Stimulated activated CD4-positive, alpha-beta T cell treated with anti-CD3 and anti-CD28 coated beads, Interleukin-1b, Interleukin-23, amount 100 ng/mL, for 24 hours (primary cell): Measurements from ENCODE around the gene TMCC1.
"Not testable (repeated sequence)": the region's sequence is repeated elsewhere in the genome, so short reads cannot be mapped to it uniquely, and the experiment has no call there.

Source experiments
- DNase-seq, 4 experiments: peaks; one replicate each; pipeline ENCODE4 v3.0.0-alpha.2; 2020; ENCODE audit warnings: low read depth in 4 of 4, low spot score in 1 of 4

Gene TMCC1

DNA sequence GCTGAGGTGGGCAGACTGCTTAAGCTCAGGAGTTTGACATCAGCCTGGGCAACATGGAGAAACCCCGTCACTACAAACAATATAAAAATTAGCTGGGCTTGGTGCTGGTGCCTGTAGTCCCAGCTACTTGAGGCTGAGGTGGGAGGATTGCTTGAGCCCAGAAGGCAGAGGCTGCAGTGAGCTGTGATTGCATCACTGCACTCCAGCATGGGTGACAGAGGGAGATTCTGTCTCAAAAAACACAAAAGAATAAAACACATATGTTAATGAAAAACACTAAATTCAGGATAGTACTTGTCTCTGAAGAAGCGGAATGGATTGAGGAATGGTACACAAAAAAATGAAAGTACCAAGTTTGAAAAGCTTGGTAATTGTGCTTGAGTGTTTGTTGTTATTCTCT, 159.1 kb downstream of the TMCC1 start:
- no peak for DNase-seq

DNA sequence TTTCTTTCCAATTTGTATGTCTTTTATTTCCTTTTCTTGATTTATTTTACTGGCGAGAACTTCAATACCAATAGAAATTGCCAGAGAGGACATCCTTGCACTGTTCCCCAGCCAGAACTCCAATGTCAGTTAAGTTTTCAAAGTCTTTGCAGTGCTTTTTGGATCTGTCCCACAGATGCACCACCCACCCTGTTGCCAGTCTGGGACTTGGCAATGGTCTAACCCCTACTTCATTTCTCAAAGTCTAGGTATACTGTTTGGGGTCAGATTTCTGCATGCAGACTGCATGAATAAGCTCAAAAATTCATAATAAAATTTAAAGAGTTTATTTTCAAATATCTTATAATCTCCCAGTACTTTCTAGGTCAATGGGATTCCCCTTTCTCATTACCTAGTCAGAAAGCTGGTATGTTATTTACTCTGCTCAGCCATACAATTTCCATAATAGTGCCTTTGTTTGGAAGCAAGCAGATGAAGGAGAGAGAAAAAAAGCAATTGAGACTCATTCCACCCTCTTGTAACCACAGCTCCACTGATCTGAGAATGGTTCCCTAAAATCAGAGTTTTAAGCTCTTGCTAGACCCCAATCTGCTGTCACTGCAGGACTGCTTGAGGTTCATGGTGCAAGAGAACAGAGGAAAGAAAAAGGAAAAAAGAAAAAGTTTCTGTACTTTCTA, 161.2 kb downstream of the TMCC1 start:
- DNase-seq: no peak

DNA sequence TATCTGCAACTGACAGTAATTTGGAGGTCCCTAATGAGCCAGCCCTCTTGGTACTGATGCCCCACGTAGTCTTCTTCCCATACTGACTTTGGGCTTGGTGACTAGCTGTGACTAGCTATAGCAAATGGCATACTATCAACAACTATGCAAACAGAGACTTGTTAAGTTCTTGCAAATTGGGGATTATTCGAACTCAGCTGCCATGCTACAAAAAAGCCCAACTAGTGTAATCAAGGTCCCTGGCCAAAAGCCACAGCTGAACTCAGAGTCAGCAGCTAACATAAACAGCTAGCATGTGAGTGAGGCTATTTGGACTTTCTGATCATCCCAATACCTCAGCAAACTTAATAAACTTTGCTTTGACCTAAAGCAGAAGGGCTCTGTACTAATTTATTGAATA, 165.8 kb downstream of the TMCC1 start:
- no peak for DNase-seq

DNA sequence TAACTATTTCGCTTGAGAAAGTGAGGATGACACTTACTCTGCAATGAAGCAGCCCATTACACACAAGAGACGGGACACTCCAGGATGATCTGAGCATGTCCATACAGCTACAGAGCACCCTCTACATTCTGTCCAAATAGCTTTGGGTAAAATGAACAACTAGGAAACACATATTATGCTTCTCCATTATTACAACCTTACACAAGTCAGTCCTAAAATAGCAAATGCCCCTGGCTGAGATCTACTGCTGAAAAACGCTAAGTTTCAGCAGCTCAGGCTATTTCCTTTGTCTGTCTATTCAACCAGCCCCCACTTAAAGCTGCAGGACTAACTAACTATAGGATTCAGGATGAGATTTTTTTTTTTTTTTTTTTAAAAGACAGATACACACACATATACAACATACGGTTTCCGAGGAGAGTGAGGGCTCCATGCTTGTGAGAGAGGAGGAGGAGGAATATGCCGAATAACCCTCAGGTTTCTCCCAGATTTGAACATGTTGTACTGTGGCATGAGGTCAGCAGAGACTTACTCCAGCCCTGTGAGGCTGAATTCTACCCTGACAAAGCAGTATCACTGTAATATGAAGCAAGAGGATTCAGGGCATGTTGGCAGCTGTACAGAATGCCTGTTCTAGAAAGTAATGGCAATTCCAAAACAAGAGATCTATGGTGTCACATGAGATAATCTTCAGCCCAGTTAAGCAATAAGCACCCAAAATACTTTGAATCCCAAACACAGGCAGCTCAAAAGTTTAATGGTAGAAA, 169.8 kb downstream of the TMCC1 start:
- DNase-seq: no peak

- no peak for DNase-seq
These were observed 171.0 kb downstream of the TMCC1 start for GRCh38 chr3:129722527-129722926.

GRCh38 chr3:129718201-129718600, 175.3 kb downstream of the TMCC1 start:
- no peak for DNase-seq

DNA sequence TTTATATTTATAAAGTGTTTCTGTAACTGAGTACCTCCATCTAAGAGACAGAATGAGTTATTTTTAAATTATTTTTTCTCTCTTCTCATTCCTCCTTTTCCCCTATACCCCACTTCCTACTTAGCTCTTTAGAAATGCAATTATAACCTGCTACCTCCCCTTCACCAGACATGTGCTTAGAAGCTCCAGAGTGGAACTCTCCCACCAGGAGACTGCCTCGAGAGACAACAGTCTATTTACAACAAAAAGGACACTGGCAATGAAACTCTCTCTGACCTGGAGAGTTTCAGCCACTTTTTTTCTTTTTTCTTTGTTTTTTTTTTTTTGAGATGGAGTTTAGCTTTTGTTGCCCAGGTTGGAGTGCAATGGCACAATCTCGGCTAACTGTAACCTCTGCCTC, 177.7 kb downstream of the TMCC1 start:
- DNase-seq: no peak

- no peak for DNase-seq
These were observed 185.1 kb downstream of the TMCC1 start for GRCh38 chr3:129708328-129708861.

GRCh38 chr3:129705274-129705673, 188.2 kb downstream of the TMCC1 start:
- DNase-seq: no peak

DNA sequence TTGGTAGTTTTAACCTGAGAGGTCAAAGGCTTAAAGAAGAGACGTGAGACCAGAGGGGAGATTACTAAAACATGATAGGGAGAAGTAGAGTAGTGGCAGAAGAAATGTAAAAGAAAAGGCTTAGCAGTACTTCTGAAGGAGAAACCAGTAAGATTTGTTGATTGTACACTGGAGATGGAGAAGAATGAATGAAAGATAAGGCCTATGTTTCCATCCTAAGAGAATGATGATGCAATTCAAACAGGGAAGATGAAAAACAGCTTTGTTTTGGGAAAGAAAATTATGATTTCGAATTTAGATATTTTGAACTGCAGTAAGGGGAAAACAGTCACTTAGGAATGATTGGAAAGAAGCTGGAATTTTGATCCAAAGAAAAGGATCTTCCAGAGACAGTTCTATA, 189.6 kb downstream of the TMCC1 start:
- no peak for DNase-seq

DNA sequence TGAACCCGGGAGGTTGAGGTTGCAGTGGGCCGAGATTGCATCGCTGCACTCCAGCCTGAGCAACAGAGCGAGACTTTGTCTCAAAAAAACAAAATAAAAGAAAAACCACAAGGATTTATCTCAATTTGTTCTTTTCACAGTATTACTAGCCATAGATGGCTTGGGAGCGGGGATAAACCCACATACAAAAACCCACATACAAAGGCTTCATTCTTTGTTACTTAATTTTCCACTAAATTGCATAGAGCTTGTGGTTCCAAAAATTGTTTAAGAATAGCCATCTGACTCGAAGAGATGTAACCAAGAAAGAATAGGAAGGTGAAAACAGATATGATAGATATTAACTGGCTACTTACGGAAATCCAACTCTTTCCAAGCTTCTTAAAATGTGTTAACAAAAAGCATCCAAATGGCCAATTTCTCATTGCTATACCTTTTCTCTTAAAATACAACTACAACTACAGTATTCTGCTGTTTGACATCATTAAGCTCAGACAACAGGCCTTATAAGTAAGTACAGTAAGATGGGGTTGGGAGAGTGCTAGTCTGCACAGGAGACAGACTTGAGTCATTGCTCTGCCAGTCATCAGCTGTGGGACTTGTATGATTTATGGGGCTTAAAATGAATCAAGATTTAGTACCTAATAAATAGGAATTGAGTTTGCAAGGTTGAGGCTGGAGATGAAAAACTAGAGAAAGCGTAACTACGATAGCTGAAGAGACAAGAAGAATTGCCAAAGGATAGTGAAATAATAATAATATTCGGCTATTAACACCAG, 190.4 kb downstream of the TMCC1 start:
- DNase-seq: no peak

- DNase-seq: no peak
These were observed 192.3 kb downstream of the TMCC1 start for GRCh38 chr3:129701161-129701560.

- DNase-seq: no peak
These were observed 193.9 kb downstream of the TMCC1 start for GRCh38 chr3:129699612-129700011.

DNA sequence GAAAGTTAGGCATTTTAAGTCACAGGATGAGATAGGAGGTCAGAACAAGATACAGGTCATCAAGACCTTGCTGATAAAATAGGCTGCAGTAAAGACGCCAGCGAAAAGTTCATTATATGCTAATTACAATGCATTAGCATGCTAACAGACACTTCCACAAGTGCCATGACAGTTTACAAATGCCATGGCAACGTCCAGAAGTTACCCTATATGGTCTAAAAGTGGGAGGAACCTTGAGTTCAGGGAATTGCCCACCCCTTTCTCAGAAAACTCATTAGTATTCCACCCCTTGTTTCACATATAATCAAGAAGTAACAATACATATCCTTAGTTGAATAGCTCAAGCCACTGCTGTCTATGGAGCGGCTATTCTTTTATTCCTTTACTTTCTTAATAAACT, 194.3 kb downstream of the TMCC1 start:
- no peak for DNase-seq

- DNase-seq: no peak
These were observed 196.1 kb downstream of the TMCC1 start for GRCh38 chr3:129697229-129697969.

DNA sequence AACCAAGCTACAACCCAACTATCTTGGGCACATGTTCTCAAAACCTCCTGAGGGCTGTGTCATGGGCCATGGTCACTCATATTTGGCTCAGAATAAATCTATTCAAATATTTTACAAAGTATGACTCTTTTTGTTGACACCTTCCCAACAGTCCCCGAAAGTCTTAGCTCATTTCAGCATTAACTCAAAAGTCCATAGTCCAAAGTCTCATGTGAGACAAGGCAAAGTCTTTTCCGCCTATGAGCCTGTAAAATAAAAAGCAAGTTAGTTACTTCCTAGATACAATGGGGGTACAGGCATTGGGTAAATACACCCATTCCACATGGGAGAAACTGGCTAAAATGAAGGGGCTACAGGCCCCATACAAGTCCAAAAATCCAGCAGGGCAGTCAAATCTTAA, 197.1 kb downstream of the TMCC1 start:
- DNase-seq: not testable (repeated sequence)

DNA sequence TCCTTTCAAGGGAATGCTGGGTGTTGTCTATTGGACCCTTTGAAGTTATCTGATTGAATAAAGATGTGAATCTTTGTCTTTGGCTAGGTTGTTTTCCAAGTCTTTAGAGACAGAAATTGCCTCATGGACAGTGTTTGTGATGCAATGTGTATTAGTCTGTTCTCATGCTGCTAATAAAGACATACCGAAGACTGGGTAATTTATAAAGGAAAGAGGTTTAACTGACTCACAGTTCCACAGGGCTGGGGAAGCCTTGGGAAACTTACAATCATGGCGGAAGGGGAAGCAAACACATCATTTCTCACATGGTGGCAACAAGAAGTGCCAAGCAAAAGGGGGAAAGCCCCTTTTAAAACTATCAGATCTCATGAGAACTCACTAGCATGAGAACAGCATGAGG, 198.3 kb downstream of the TMCC1 start:
- DNase-seq: no peak

DNA sequence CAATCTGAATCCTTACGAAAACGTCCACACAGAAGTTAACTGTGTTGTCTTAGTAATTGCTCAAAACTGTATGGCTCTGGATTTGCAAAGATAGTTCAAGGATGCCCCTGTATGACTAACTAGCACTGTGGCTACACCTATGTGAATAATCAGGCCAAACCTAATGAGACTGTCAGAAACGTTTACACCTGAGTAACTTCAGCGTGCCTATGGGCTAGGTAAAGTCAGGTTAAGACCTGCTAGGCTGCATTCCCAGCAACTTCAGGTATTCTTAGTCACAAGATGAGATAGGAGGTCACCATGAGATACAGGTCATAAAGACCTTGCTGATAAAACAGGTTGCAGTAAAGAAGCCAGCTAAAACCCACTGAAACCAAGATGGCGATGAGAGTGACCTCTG, 199.3 kb downstream of the TMCC1 start:
- no peak for DNase-seq

DNA sequence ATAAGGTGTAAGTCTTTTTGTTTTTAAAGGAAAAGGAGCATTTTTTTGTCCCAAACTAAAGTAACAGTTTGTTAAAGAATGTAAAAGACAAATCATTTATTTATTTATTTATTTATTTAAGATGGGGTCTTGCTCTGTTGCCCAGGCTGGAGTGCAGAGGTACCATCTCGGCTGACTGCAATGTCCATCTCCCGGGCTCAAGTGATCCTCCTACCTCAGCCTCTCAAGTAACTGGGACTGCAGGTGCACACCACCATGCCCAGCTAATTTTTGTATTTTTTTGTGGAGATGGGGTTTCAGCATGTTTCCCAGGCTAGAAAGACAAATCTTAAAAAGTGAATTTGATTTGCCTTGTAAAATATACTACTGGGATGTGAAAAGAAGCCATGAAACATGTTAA, 200.8 kb downstream of the TMCC1 start:
- DNase-seq: no peak

GRCh38 chr3:129690963-129691362, 202.5 kb downstream of the TMCC1 start:
- no peak for DNase-seq

DNA sequence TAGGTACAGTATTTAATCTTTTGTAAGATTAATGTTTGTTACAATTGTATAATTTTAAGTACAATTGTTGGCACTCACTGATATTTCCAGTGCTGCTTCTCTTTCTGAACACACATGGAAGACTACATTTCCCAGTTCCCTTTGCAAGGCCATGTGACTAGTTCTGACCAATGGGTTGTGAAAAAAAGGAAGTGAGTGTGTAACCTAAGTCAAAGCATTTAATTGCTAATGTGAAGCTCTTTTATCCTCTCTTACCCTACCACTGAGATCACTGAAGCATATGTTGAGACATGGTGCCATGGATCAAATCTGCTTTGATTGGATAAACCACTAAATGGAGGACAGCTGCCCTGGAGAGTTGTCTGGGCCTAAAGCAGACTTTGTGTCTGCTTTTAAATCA, 203.1 kb downstream of the TMCC1 start:
- DNase-seq: no peak
